ENCODE data around the gene OLFML1. TPM values are rescaled to one million over a fixed set of nuclear protein-coding genes. Genes with fewer than 3 reads are reported as not detected.

The OLFML1 gene
- total RNA-seq, 1 donor = not detected

GRCh38 chr11:7454854-7455253 is 30.5 kb upstream of the OLFML1 start:
- Histone ChIP-seq H3K9me3 (ENCODE audit: low read depth, low read length) (no peaks in the 10 kb centered on the region), H3K4me3 (ENCODE audit: low read length) (no peak overlapping the region), H3K4me1 (ENCODE audit: insufficient read depth, low read length) (no peaks in the 10 kb centered on the region), H3K27me3 (ENCODE audit: insufficient read depth, low read length) (no peaks in the 10 kb centered on the region)

DNA sequence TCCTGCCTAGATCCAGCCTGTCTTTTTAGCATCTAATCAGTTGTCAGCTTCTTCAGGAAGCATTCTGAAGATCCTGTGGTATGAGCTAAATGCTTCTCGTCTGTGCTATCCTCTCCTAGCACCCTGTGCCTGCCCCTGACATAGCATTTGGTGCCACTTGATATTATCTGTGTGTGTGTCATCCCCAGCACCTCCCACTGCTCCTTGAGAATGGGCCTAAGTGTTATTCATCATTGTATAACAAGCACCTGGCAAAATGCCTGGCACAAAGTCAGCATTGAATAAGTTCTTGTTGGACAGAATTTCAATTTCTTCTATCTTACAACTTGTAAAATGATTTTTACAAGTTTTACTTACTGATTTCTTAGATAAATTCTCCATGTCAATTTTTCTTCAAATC is 28.1 kb upstream of the OLFML1 start:
- no peaks in the 10 kb centered on the region for H3K9me3 ChIP-seq (ENCODE audit: low read depth, low read length)
- no peaks in the 10 kb centered on the region for H3K4me1 ChIP-seq (ENCODE audit: insufficient read depth, low read length)
- no peaks in the 10 kb centered on the region for H3K27me3 ChIP-seq (ENCODE audit: insufficient read depth, low read length)
- H3K4me3 ChIP-seq (ENCODE audit: low read length) = no peak overlapping the region

DNA sequence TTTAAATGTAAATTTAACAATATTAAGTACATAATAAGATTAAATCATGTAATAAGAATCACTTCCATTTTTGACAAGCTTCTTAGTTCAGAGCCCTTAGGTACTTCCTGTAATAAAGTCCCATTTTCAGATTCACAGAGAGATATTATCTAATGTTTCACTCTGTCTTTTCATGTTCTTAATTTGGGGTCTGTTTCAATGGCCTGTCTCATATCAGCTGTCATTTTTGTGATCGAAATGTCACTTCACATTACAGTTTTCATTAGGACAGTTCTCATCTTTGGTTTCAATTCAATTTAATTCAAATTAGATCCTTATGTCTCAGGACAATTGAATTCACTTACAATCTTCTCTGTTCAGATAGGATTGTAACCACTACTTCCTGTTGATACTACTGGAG is 22.6 kb upstream of the OLFML1 start:
- Histone ChIP-seq H3K4me1 (ENCODE audit: insufficient read depth, low read length) (no peaks in the 10 kb centered on the region), H3K9me3 (ENCODE audit: low read depth, low read length) (no peaks in the 10 kb centered on the region), H3K4me3 (ENCODE audit: low read length) (no peak overlapping the region), H3K27me3 (ENCODE audit: insufficient read depth, low read length) (no peaks in the 10 kb centered on the region)

DNA sequence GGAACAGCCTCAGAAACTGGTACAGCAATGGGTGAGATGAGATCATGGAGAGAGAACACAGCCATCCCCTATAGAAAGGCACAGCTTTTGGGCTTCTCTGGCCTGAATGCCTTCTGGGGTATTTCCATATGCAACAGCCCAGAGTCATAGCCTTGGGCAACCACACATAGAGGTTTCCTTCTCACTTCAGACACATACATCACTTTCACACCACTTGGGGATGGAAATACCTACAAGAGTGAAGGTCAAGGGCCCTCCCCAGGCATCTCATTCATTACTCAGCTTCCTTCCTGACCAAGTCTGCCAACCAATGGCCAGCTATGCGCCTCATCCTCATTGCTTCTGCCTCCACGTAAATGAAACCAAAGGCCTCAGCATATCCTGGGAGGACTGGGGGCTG is 17.7 kb upstream of the OLFML1 start:
- Histone ChIP-seq H3K4me3 (ENCODE audit: low read length) (no peak overlapping the region), H3K27me3 (ENCODE audit: insufficient read depth, low read length) (no peaks in the 10 kb centered on the region), H3K4me1 (ENCODE audit: insufficient read depth, low read length) (no peaks in the 10 kb centered on the region), H3K9me3 (ENCODE audit: low read depth, low read length) (no peaks in the 10 kb centered on the region)

GRCh38 chr11:7469351-7469865 is 15.9 kb upstream of the OLFML1 start:
- Histone ChIP-seq H3K9me3 (ENCODE audit: low read depth, low read length) (no peaks in the 10 kb centered on the region), H3K4me1 (ENCODE audit: insufficient read depth, low read length) (no peaks in the 10 kb centered on the region), H3K27me3 (ENCODE audit: insufficient read depth, low read length) (no peaks in the 10 kb centered on the region), H3K4me3 (ENCODE audit: low read length) (no peak overlapping the region)

GRCh38 chr11:7471071-7471470 is 14.2 kb upstream of the OLFML1 start:
- Histone ChIP-seq H3K4me3 (ENCODE audit: low read length) (no peak overlapping the region), H3K4me1 (ENCODE audit: insufficient read depth, low read length) (no peaks in the 10 kb centered on the region), H3K9me3 (ENCODE audit: low read depth, low read length) (no peaks in the 10 kb centered on the region), H3K27me3 (ENCODE audit: insufficient read depth, low read length) (no peaks in the 10 kb centered on the region)

DNA sequence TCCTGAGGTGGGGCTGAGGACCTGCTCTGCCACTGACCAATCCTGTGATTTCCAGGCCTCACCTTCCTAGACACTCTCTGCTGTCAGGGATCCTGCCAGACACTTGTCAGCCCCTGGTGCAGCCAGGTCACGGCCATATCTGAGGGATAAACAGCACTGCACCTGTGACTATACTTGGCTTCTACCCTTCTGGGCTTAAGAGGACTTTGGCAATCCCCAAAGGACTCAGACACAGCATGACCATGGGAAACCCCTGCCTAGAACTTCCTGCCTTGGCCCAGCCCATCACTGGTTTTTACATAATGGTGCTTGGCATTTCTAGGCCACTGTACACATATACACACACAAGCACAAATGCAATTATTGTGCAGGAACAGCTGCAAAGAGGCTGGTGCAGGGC is 11.6 kb upstream of the OLFML1 start:
- Histone ChIP-seq H3K4me1 (ENCODE audit: insufficient read depth, low read length) (no peaks in the 10 kb centered on the region), H3K27me3 (ENCODE audit: insufficient read depth, low read length) (no peaks in the 10 kb centered on the region), H3K9me3 (ENCODE audit: low read depth, low read length) (no peaks in the 10 kb centered on the region), H3K4me3 (ENCODE audit: low read length) (no peak overlapping the region)

- no peak overlapping the region for H3K4me3 ChIP-seq (ENCODE audit: low read length)
- H3K9me3 ChIP-seq (ENCODE audit: low read depth, low read length) = no peaks in the 10 kb centered on the region
- no peaks in the 10 kb centered on the region for H3K4me1 ChIP-seq (ENCODE audit: insufficient read depth, low read length)
- no peaks in the 10 kb centered on the region for H3K27me3 ChIP-seq (ENCODE audit: insufficient read depth, low read length)
Measured at GRCh38 chr11:7480113-7480512, 5.2 kb upstream of the OLFML1 start.

GRCh38 chr11:7484131-7484530 is 1.2 kb upstream of the OLFML1 start:
- H3K4me3 ChIP-seq (ENCODE audit: low read length) = no peak overlapping the region
- no peaks in the 10 kb centered on the region for H3K9me3 ChIP-seq (ENCODE audit: low read depth, low read length)
- H3K27me3 ChIP-seq (ENCODE audit: insufficient read depth, low read length) = no peaks in the 10 kb centered on the region
- H3K4me1 ChIP-seq (ENCODE audit: insufficient read depth, low read length) = no peaks in the 10 kb centered on the region

DNA sequence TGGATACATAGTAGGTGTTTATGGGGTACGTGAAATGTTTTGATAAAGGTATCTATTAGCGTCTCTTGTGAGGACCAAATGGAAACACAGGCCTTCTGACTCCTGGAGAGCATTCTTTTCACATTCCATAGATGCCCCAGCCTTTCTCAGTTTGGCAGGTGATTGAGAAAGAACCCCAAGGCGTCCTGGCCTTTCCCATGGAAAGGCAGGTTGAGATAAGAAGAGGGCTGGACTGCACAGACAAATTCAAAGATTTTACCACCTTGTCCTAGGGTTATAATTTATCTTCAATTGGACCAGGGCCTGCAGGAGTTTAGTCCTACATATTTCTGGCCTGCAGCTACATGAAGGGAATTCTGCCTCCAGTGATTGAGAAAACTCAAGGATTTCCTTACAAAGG is 661 bp upstream of the OLFML1 start:
- H3K4me1 ChIP-seq (ENCODE audit: insufficient read depth, low read length) = peaks cover 5% of the 10 kb centered on the region
- H3K27me3 ChIP-seq (ENCODE audit: insufficient read depth, low read length) = no peaks in the 10 kb centered on the region
- no peak overlapping the region for H3K4me3 ChIP-seq (ENCODE audit: low read length)
- no peaks in the 10 kb centered on the region for H3K9me3 ChIP-seq (ENCODE audit: low read depth, low read length)

GRCh38 chr11:7486098-7486780 is 933 bp downstream of the OLFML1 start:
- Histone ChIP-seq H3K9me3 (ENCODE audit: low read depth, low read length) (no peaks in the 10 kb centered on the region), H3K27me3 (ENCODE audit: insufficient read depth, low read length) (no peaks in the 10 kb centered on the region), H3K4me1 (ENCODE audit: insufficient read depth, low read length) (peaks cover 7% of the 10 kb centered on the region), H3K4me3 (ENCODE audit: low read length) (no peak overlapping the region)

DNA sequence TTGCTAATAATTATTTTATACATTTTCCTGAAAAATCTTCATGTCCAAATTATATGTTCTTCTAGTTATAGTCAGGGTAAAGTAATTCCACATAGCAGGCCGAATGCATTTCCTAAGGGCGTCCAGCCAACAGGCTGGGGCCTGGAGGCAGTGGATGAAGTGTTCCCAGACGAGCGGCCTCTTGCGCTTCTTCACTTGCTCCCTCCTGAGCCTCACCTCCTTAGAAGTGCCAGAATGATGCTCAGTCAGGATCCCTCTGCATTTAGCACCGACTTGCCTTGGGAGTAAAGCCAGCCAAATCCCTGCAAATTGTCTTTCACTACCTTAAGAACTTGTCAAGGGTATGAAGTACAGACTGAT is 1.5 kb downstream of the OLFML1 start:
- H3K4me3 ChIP-seq (ENCODE audit: low read length) = no peak overlapping the region
- no peaks in the 10 kb centered on the region for H3K9me3 ChIP-seq (ENCODE audit: low read depth, low read length)
- H3K27me3 ChIP-seq (ENCODE audit: insufficient read depth, low read length) = no peaks in the 10 kb centered on the region
- peaks cover 7% of the 10 kb centered on the region for H3K4me1 ChIP-seq (ENCODE audit: insufficient read depth, low read length)

GRCh38 chr11:7487360-7487759 is 2.1 kb downstream of the OLFML1 start:
- Histone ChIP-seq H3K9me3 (ENCODE audit: low read depth, low read length) (no peaks in the 10 kb centered on the region), H3K4me3 (ENCODE audit: low read length) (no peak overlapping the region), H3K27me3 (ENCODE audit: insufficient read depth, low read length) (no peaks in the 10 kb centered on the region), H3K4me1 (ENCODE audit: insufficient read depth, low read length) (peaks cover 7% of the 10 kb centered on the region)

DNA sequence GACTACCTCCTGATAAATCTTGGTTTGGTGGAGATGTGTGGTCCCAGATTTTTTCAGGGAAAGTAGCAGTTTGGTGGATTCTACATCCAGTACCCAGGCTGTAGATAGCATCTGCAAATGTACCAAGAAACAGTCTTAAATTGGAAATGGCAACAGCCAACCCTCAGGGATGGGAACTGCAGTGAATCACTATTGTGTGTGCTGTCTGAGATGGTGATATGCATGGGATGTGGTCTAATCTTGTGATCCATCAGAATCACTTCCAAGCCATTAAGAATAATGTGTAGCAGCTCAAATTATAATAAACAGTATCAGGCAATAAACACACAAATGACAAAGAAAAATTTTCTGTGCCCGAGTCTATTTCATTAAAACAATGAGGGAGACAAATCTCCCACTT is 3.4 kb downstream of the OLFML1 start:
- Histone ChIP-seq H3K4me3 (ENCODE audit: low read length) (no peak overlapping the region), H3K9me3 (ENCODE audit: low read depth, low read length) (no peaks in the 10 kb centered on the region), H3K27me3 (ENCODE audit: insufficient read depth, low read length) (no peaks in the 10 kb centered on the region), H3K4me1 (ENCODE audit: insufficient read depth, low read length) (peaks cover 9% of the 10 kb centered on the region)

DNA sequence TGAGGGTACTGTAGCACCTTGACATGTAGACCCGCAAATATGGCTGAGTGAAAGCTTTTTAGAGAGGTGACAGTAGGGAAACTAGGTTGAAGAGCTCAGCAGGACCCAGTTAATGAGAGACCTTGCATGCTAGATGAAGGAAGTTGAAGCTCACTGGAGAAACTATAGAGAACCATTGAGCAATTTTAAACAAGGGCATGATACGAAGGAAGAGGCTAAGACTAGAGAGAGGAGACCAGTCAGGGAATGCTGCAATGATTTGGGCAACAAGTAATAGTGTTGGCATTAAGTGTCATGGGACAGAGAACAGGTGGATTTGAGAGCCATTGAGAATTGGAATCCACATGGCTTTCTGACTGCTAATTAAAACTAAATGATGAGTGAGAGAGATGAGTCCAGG is 4.1 kb downstream of the OLFML1 start:
- Histone ChIP-seq H3K4me3 (ENCODE audit: low read length) (no peak overlapping the region), H3K9me3 (ENCODE audit: low read depth, low read length) (no peaks in the 10 kb centered on the region), H3K27me3 (ENCODE audit: insufficient read depth, low read length) (no peaks in the 10 kb centered on the region), H3K4me1 (ENCODE audit: insufficient read depth, low read length) (peaks cover 12% of the 10 kb centered on the region)

- peaks cover 12% of the 10 kb centered on the region for H3K4me1 ChIP-seq (ENCODE audit: insufficient read depth, low read length)
- H3K27me3 ChIP-seq (ENCODE audit: insufficient read depth, low read length) = no peaks in the 10 kb centered on the region
- H3K9me3 ChIP-seq (ENCODE audit: low read depth, low read length) = no peaks in the 10 kb centered on the region
- no peak overlapping the region for H3K4me3 ChIP-seq (ENCODE audit: low read length)
Measured at GRCh38 chr11:7490054-7490453, 4.7 kb downstream of the OLFML1 start.

Measured in mononuclear cell (primary cell).